ENCODE data around the gene EMP2. TPM values are rescaled to one million over a fixed set of nuclear protein-coding genes. Genes with fewer than 3 reads are reported as not detected.
"Not testable (repeated sequence)": the region's sequence is repeated elsewhere in the genome, so short reads cannot be mapped to it uniquely, and the experiment has no call there.

Gene EMP2
- total RNA-seq, 1 experiment from 2014 or later: 28.0 TPM

- no peak for DNase-seq (ENCODE audit: low read depth)
Observed at GRCh38 chr16:10552281-10552680, 28.1 kb downstream of the EMP2 start.

DNA sequence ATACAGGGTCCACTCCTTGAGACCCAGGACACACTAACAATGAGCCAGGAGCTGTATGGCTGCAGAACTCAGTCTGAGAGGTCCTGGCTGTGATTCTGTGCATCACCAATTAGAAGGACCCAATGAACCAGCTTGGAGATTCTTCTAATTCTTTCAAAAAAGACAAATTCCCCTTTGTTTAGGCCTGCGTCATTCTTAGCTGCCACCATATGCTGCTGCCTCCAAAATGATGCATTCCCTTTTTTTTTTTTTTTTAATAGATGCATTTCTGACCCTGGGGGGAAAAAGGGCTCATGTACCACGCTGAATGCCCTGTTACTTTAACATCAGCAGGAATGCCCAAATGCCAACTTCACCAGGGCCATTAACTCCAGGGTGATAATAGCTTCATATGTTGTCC is 28.5 kb downstream of the EMP2 start:
- DNase-seq (ENCODE audit: low read depth): no peak

DNA sequence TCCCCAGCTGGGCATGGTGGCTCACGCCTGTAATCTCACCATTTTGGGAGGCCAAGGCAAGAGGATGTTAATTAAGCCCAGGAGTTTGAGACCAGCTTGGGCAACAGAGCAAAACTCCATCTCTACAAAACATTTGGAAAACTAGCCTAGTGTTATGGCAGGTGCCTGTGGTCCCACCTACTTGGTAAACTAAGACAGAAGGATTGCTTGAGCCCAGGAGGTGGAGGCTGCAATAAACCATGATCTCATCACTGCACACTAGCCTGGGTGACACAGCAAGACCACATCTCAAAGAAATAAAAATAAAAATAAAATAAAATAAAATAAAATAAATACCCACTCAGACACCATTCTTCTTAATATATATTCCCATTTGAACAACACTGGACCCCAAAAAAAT is 32.0 kb downstream of the EMP2 start:
- no peak for DNase-seq (ENCODE audit: low read depth)

GRCh38 chr16:10547708-10548107 is 32.7 kb downstream of the EMP2 start:
- DNase-seq (ENCODE audit: low read depth): no peak

DNA sequence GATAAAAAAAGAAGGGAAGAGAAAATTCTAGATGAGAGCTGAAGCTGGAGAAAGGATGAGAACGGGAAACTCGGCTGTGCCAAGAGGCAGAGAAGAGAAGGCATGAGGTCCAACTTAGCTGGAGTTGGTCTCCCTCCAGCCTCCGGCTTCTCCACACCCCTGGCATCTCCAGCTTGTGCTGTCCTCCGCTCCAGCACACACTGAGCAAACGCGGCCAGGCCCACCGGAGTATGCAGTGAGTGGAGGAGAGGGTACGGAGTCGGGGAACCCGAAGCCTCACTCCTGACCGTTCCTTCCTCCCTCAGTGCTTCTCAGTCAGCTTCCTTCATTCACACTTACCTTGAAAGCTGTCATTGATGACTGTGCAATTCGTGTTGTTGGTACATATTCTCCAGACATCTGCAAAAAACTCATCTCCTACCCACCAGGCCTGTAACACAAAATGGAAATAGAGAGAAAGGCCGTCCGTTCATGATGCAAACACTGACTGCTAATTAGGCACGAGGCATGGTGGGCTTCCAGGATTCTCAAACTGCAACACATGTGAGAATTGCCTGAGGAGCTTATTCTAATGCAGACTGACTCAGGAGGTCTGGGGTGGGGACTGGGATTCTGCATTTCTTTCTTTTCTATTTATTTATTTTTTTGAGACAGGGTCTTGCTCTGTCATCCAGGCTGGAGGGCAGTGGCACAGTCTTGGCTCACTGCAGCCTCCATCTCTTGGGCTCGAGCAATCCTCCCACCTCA is 37.0 kb downstream of the EMP2 start:
- no peak for DNase-seq (ENCODE audit: low read depth)

DNA sequence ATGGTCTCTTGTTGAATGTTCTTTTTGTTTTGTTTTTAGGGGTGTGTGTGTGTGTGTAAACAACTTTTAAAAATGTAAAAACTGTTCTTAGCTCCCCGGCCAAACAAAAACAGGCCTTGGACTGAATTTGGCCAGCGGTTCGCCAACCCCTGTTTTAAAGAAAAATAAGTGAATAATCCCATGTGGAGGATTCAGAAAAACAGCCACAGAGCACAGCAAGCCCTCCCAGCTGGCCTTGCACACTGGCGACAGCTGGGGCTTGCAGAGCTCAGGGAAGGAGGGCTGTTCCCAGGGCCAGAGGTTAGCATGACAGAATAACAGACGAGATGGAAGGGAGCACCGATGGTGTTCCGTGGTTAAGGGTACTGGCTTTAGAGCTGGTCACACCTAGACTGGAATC is 39.0 kb downstream of the EMP2 start:
- no peak for DNase-seq (ENCODE audit: low read depth)

DNA sequence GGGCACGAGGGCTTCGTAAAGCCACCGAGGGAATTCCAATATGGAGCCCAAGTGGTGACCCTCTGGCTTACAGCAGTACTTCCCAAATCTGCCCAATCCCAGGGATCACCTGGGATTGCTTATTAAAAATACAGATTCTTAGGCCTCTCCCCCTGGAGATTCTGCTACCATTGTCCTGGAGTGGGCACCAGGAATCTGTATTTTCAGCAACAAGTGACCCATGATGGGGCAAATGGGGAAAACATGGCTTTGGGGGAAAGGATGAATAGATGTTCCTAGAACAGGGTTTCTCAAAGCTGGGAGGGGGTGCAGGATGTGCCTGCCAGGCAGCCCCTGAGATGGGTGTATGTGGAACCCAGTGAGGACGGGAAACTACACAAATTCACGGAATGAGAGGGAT is 40.6 kb downstream of the EMP2 start:
- DNase-seq (ENCODE audit: low read depth): no peak

DNA sequence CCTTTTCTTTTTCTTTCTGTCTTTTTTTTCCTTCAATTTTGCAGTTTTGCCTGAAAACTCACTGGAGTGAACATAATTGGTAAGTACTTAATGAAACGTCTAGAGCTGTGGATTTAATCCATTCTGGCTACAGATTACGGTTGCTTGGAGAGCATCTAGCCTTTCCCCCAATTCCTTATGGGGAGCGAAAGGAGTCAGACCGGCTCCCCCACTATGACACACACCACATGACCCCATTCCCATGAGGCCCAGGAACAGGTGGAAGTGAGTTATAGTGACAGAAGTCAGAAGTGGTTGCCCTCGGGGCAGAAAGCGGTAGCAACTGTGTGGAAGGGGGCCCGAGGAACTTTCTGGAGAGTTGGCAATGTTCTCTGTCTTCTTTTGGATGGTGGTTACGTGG is 41.2 kb downstream of the EMP2 start:
- no peak for DNase-seq (ENCODE audit: low read depth)

GRCh38 chr16:10538583-10538982 is 41.8 kb downstream of the EMP2 start:
- DNase-seq (ENCODE audit: low read depth): no peak

DNA sequence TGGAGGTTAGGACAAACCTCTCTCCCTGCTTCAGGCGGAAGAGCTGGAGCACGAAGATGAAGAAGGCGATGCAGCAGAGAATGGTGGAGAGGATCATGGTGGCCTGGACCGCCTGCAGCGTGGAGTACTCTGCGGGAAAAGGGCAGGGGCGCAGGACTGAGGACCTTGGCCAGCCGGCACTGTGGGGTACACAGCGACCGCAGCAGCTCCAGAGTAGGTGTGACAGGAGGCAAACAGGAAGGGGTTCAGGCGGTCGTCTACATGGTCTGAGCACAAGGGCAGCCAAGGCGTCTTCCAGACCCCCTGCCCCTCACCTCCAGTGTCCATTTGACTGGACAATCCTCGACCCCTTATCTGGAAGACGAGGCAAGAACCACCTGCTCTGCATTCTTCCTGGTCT is 42.5 kb downstream of the EMP2 start:
- DNase-seq (ENCODE audit: low read depth): no peak

GRCh38 chr16:10536814-10537389 is 43.5 kb downstream of the EMP2 start:
- DNase-seq (ENCODE audit: low read depth): no peak

GRCh38 chr16:10536328-10536727 is 44.1 kb downstream of the EMP2 start:
- DNase-seq (ENCODE audit: low read depth): not testable (repeated sequence)

- DNase-seq (ENCODE audit: low read depth): no peak
Observed at GRCh38 chr16:10535461-10535860, 44.9 kb downstream of the EMP2 start.

DNA sequence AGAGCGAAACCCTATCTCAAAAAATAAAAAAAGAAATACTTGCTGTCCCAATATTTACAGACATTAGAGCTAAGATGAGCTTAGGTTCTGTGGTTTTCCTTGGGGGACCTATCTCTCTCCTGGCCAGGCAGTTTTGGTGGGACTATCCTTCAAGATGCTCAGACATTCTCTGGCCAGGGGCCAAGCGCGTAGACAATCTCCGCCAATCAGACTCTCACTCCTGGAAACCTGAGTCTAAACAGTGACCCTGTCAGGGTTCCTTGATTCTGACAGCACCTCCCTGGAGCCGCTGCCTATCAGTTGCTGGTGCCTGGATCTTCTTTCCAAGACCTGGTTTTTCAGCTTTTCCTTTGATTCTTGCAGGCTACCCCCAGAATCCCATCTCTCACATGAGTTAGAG is 45.6 kb downstream of the EMP2 start:
- no peak for DNase-seq (ENCODE audit: low read depth)

- peak; percentile 91 for DNase-seq (ENCODE audit: low read depth)
Observed at GRCh38 chr16:10533612-10534011, 46.8 kb downstream of the EMP2 start.

DNA sequence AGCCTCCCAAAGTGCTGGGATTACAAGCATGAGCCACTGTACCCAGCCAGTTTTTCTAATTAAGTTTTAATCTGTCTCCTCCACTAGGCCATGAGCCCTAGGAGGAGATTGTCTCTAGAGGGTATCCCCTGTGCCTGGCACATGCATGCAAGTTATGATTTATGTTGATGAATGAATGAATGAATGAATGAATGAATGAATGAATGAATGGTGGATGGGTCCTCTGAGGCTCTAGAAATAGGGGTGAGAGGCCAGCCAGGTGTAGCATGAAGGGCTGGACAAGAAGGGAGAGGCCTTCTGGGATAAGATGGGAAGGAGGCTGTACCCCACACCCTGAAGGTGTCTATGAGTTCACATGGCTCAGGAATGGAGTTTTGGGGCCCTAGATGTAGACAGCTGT is 48.8 kb downstream of the EMP2 start:
- no peak for DNase-seq (ENCODE audit: low read depth)

DNA sequence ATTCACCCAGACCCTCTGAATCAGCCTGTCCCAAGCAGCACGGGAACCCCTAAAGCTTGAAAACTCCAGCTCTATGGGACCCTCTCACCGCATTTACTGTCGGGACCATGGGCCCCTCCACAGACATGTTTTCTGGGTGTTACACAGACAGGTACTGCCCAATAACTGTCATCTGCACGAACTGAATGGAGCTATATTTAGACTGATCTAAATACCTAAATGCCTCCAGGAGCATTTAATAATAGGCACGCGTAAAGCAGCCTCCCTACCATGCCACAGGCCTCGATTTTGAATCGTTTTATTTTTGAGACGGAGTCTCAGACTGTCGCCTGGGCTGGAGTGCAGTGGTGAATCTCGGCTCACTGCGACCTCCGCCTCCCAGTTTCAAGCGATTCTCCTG is 49.7 kb downstream of the EMP2 start:
- DNase-seq (ENCODE audit: low read depth): no peak

GRCh38 chr16:10529895-10530669 is 50.3 kb downstream of the EMP2 start:
- DNase-seq (ENCODE audit: low read depth): no peak

DNA sequence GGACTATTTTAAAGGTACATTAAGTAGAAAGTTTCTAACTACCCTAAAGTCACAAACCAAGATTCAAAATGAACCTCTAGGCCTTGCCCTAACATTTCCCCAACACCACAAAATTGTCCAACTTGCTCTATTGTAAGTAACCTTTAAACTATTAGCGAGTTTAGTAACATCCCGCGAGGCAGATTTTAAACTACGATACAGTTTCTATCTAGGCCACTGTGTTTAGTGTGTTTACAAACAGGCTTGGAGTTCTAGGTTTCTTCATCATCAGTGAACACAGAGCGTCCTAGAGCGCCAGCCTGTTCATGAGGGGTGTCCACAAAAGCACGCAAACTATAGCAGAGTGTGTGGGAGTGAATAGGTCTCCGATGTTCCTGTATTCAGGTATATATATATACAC is 51.8 kb downstream of the EMP2 start:
- no peak for DNase-seq (ENCODE audit: low read depth)

- DNase-seq (ENCODE audit: low read depth): no peak
Observed at GRCh38 chr16:10526962-10527361, 53.4 kb downstream of the EMP2 start.

- DNase-seq (ENCODE audit: low read depth): peak; percentile 20
Observed at GRCh38 chr16:10525214-10525825, 55.1 kb downstream of the EMP2 start.

GRCh38 chr16:10522966-10523365 is 57.4 kb downstream of the EMP2 start:
- no peak for DNase-seq (ENCODE audit: low read depth)

Measured in M059J (cell line).